GM12873 (cell line): ENCODE results near the gene GRHL3.

Source experiments
- CTCF ChIP-seq: IDR thresholded peaks from 2 replicates; pipeline ENCODE4 v1.5.1; 2012; ENCODE audit warnings: low read depth, mild to moderate bottlenecking, moderate library complexity, low read length, control low read depth; ENCODE audit not compliant: insufficient read depth; ENCODE audit errors: missing control alignments

The GRHL3 gene

GRCh38 chr1:24369199-24369598, 50.0 kb downstream of the GRHL3 start:
- no peak for TF ChIP-seq CTCF

GRCh38 chr1:24369801-24370200, 50.6 kb downstream of the GRHL3 start:
- no peak for TF ChIP-seq CTCF

- no peak for TF ChIP-seq CTCF
Measured at GRCh38 chr1:24373044-24373443, 53.9 kb downstream of the GRHL3 start.

GRCh38 chr1:24373710-24374109, 54.6 kb downstream of the GRHL3 start:
- TF ChIP-seq CTCF, result no peak

- TF ChIP-seq CTCF, result no peak
Measured at GRCh38 chr1:24374891-24375786, 56.0 kb downstream of the GRHL3 start.

GRCh38 chr1:24379733-24380315, 60.7 kb downstream of the GRHL3 start:
- no peak for TF ChIP-seq CTCF

- no peak for TF ChIP-seq CTCF
Measured at GRCh38 chr1:24380508-24380907, 61.4 kb downstream of the GRHL3 start.
